Fibroblast of lung (primary cell): ENCODE measurements around the gene EPS15.

Experiments used
- CTCF ChIP-seq, 2 donors: IDR thresholded peaks in 1 of 2; conservative IDR thresholded peaks in 1 of 2; 1 replicate in 1 of 2; 2 replicates in 1 of 2; pipeline ENCODE4 v1.5.1; 2011 to 2012; ENCODE audit warnings: low read length in 2 of 2, control low read depth in 1 of 2, inconsistent platforms in 1 of 2, low read depth in 1 of 2, mild to moderate bottlenecking in 1 of 2
- EZH2 ChIP-seq: IDR thresholded peaks from 2 replicates; pipeline ENCODE4 v1.5.1; 2012; ENCODE audit warnings: low read length, control low read depth, mild to moderate bottlenecking; ENCODE audit errors: missing control alignments

DNA sequence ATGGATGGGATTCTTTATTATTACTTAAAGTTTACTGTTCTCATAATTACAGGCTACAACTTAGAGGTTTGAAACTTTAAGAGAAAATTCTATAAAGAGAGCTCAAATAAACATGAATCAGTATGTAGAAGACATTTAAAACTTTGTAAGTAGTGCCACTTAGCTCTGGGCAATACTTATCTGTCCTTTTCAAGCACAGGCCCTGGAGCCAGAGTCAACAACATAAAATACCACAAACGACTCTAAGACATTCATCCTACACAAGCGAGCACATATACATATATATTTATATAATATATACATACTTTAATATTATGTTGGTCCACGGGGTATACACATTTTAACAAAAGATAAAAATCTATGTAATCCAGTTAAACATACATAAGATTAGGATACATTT, 164.7 kb downstream of the EPS15 start:
- TF ChIP-seq CTCF (conservative IDR thresholded peaks at IDR 0.05 in 1 of 2, IDR thresholded peaks at IDR 0.05 in 1 of 2; ENCODE audit: low read depth in 1 of 2, low read length in 2 of 2) (no peak), EZH2 (no peak)
